HEK293 (cell line): ENCODE results near the gene PTCHD1.

ENCODE experiments used
- CTCF ChIP-seq: fragments of 450-650 bp; formaldehyde crosslinking; IDR thresholded peaks from 2 replicates; pipeline ENCODE4 v1.5.1; 2016; ENCODE audit warnings: missing biosample characterization, missing genetic modification characterization
- ELK4 ChIP-seq: IDR thresholded peaks from 2 replicates; pipeline ENCODE4 v1.6.1; 2011; ENCODE audit warnings: mild to moderate bottlenecking, low read depth, low read length, borderline replicate concordance
- GFI1B ChIP-seq: fragments of 450-650 bp; formaldehyde crosslinking; IDR thresholded peaks from 2 replicates; pipeline ENCODE4 v1.5.1; 2016; ENCODE audit warnings: missing biosample characterization, missing genetic modification characterization
- PRDM4 ChIP-seq: fragments of 450-650 bp; formaldehyde crosslinking; IDR thresholded peaks from 2 replicates; pipeline ENCODE4 v1.5.1; 2017; ENCODE audit warnings: missing biosample characterization, missing genetic modification characterization
- SP2 ChIP-seq: fragments of 450-650 bp; formaldehyde crosslinking; IDR thresholded peaks from 2 replicates; pipeline ENCODE4 v1.5.1; 2016; ENCODE audit warnings: missing biosample characterization, missing genetic modification characterization
- WT1 ChIP-seq: fragments of 450-650 bp; formaldehyde crosslinking; IDR thresholded peaks from 2 replicates; pipeline ENCODE4 v1.5.1; 2016; ENCODE audit warnings: missing biosample characterization, missing genetic modification characterization
- ZNF146 ChIP-seq: fragments of 450-650 bp; formaldehyde crosslinking; IDR thresholded peaks from 2 replicates; pipeline ENCODE4 v1.5.1; 2016; ENCODE audit warnings: missing biosample characterization, missing genetic modification characterization
- ZNF223 ChIP-seq: fragments of 450-650 bp; formaldehyde crosslinking; IDR thresholded peaks from 2 replicates; pipeline ENCODE4 v1.5.1; 2016; ENCODE audit warnings: missing biosample characterization, missing genetic modification characterization
- ZNF473 ChIP-seq: fragments of 450-650 bp; formaldehyde crosslinking; IDR thresholded peaks from 2 replicates; pipeline ENCODE4 v1.5.1; 2017; ENCODE audit warnings: missing biosample characterization, missing genetic modification characterization
- ZNF488 ChIP-seq: fragments of 450-650 bp; formaldehyde crosslinking; IDR thresholded peaks from 2 replicates; pipeline ENCODE4 v1.5.1; 2016; ENCODE audit warnings: missing biosample characterization, missing genetic modification characterization
- ZNF510 ChIP-seq: fragments of 450-650 bp; formaldehyde crosslinking; IDR thresholded peaks from 2 replicates; pipeline ENCODE4 v1.5.1; 2018; ENCODE audit warnings: mild to moderate bottlenecking, missing genetic modification characterization, missing biosample characterization; ENCODE audit not compliant: insufficient replicate concordance
- ZNF561 ChIP-seq: fragments of 450-650 bp; IDR thresholded peaks from 2 replicates; pipeline ENCODE4 v1.5.1; 2018; ENCODE audit warnings: missing biosample characterization, missing genetic modification characterization, borderline replicate concordance
- ZXDB ChIP-seq: fragments of 450-650 bp; formaldehyde crosslinking; IDR thresholded peaks from 2 replicates; pipeline ENCODE4 v1.5.1; 2016; ENCODE audit warnings: missing biosample characterization, missing genetic modification characterization

GRCh38 chrX:23394421-23394820 lies 59.8 kb downstream of the PTCHD1 start:
- TF ChIP-seq CTCF (tag by site-specific recombination) = no peak
- no peak for TF ChIP-seq ZNF561 (tag by site-specific recombination)
- TF ChIP-seq ZNF473 (tag by site-specific recombination) = no peak
- no peak for TF ChIP-seq ZNF488 (tag by site-specific recombination)
- no peak for TF ChIP-seq PRDM4
- TF ChIP-seq ZNF223 (tag by site-specific recombination) = no peak
- no peak for TF ChIP-seq WT1 (tag by site-specific recombination)
- no peak for TF ChIP-seq GFI1B (tag by site-specific recombination)
- TF ChIP-seq ZNF146 (tag by site-specific recombination) = no peak
- TF ChIP-seq ZNF510 (tag by site-specific recombination) = no peak
- no peak for TF ChIP-seq ELK4
- no peak for TF ChIP-seq ZXDB (tag by site-specific recombination)
- TF ChIP-seq SP2 = no peak
